Measurements from ENCODE around the gene SKAP1. TPM values are rescaled to one million over a fixed set of nuclear protein-coding genes. Genes with fewer than 3 reads are reported as not detected.

The SKAP1 gene
- total and polyA plus RNA-seq, 2 of the 13 experiments (the other 11 are each of a cell fraction or from before 2014, with no cell fraction given) = 0.21 TPM; not detected in 1

DNA sequence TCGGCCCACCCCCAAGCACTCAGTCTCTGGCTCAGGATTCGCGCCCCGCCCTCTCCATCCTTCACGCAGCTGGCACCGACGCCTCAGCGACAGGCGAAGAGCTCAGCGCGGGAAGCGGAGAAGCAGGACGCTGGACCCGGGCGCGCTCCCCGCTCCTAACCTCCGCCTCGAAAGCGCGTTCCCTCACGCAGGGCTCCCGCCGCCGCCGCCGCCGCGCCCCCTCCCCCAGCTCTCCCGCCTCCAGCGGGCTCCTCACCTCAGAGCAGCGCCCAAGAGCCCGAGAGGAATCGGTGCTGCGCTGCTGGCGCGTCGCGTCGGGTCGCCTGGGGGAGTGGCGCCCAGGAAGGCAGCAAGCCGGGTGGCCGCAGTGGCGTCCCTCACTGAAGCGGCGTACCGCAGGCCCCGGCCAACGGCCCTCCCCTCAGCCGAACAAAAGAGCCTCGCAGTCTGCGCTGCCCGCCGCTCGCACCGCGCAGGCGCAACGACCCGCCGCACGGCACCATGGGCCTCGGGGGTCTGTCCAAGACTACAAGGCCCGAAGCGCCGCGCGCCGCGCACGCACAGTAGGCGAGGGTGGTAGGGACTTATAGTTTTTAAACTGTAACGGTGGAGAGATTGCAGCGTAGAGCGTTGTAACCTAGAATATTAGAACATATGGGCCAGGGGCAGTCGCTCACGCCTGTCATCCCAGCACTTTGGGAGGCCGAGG is 328.8 kb downstream of the SKAP1 start, which contains the start of gene CBX1 (continued):
- TF ChIP-seq ZNF333 (CRISPR knock-in tag; IDR thresholded peaks at IDR 0.05; ENCODE audit: borderline replicate concordance) (no peak; the same call in 1 of the 2 replicates), MIER2 (CRISPR knock-in tag; IDR thresholded peaks at IDR 0.05) (peak; percentile 43), FOXO1 (CRISPR knock-in tag; IDR thresholded peaks at IDR 0.05) (no peak; the same call in 1 of the 2 replicates), PHF21A (CRISPR knock-in tag; IDR thresholded peaks at IDR 0.05) (peak; percentile 90), GPN1 (CRISPR knock-in tag; IDR thresholded peaks at IDR 0.05; ENCODE audit: borderline replicate concordance) (no peak; the same call in 1 of the 2 replicates), ZBTB38 (CRISPR knock-in tag; IDR thresholded peaks at IDR 0.05) (peak; percentile 87), ZNF772 (CRISPR knock-in tag; IDR thresholded peaks at IDR 0.05) (peak; percentile 98), SMARCC2 (IDR thresholded peaks at IDR 0.05) (no peak), ZNF484 (CRISPR knock-in tag; IDR thresholded peaks at IDR 0.05; ENCODE audit: borderline replicate concordance, low read depth) (0 out of 2 replicates have a peak, but pooled peaks have one; percentile 44), ARNT2 (CRISPR knock-in tag; IDR thresholded peaks at IDR 0.05; ENCODE audit: low read depth) (peak; percentile 89), ZNF232 (CRISPR knock-in tag; IDR thresholded peaks at IDR 0.05; ENCODE audit: borderline replicate concordance) (peak; percentile 32), NR2F6 (IDR thresholded peaks at IDR 0.05) (no peak), NR2F6 (CRISPR knock-in tag; IDR thresholded peaks at IDR 0.05) (0 out of 2 replicates have a peak, but pooled peaks have one; percentile 18), HDAC2 (CRISPR knock-in tag; IDR thresholded peaks at IDR 0.05) (peak; percentile 59; the same call in 1 of the 2 replicates), HOXA3 (CRISPR knock-in tag; IDR thresholded peaks at IDR 0.05) (peak; percentile 83), SP2 (CRISPR knock-in tag; IDR thresholded peaks at IDR 0.05) (0 out of 2 replicates have a peak, but pooled peaks have one; percentile 54), POGZ (CRISPR knock-in tag; IDR thresholded peaks at IDR 0.05) (peak; percentile 85), ZNF879 (CRISPR knock-in tag; IDR thresholded peaks at IDR 0.05) (no peak; the same call in 1 of the 2 replicates), AHR (CRISPR knock-in tag; IDR thresholded peaks at IDR 0.05) (peak; percentile 77), ZBTB42 (CRISPR knock-in tag; IDR thresholded peaks at IDR 0.05) (peak; percentile 95), SOX13 (IDR thresholded peaks at IDR 0.05) (no peak), SOX13 (CRISPR knock-in tag; conservative IDR thresholded peaks at IDR 0.05 in 1 of 2, IDR thresholded peaks at IDR 0.05 in 1 of 2) (peak in 1 of 2 experiments; percentile 49; a peak in 1 of 4 replicates), POLR2G (IDR thresholded peaks at IDR 0.05; ENCODE audit: low read depth, low read length) (peak; percentile 85), RFX3 (CRISPR knock-in tag; IDR thresholded peaks at IDR 0.05) (no peak)
- TF ChIP-seq, protein P1, sequence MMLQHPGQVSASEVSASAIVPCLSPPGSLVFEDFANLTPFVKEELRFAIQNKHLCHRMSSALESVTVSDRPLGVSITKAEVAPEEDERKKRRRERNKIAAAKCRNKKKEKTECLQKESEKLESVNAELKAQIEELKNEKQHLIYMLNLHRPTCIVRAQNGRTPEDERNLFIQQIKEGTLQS (CRISPR knock-in tag; IDR thresholded peaks at IDR 0.05) = peak; percentile 62
- TF ChIP-seq, protein P2, sequence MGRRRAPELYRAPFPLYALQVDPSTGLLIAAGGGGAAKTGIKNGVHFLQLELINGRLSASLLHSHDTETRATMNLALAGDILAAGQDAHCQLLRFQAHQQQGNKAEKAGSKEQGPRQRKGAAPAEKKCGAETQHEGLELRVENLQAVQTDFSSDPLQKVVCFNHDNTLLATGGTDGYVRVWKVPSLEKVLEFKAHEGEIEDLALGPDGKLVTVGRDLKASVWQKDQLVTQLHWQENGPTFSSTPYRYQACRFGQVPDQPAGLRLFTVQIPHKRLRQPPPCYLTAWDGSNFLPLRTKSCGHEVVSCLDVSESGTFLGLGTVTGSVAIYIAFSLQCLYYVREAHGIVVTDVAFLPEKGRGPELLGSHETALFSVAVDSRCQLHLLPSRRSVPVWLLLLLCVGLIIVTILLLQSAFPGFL (CRISPR knock-in tag; IDR thresholded peaks at IDR 0.05) = 0 out of 2 replicates have a peak, but pooled peaks have one; percentile 76
- TF ChIP-seq, protein P3, sequence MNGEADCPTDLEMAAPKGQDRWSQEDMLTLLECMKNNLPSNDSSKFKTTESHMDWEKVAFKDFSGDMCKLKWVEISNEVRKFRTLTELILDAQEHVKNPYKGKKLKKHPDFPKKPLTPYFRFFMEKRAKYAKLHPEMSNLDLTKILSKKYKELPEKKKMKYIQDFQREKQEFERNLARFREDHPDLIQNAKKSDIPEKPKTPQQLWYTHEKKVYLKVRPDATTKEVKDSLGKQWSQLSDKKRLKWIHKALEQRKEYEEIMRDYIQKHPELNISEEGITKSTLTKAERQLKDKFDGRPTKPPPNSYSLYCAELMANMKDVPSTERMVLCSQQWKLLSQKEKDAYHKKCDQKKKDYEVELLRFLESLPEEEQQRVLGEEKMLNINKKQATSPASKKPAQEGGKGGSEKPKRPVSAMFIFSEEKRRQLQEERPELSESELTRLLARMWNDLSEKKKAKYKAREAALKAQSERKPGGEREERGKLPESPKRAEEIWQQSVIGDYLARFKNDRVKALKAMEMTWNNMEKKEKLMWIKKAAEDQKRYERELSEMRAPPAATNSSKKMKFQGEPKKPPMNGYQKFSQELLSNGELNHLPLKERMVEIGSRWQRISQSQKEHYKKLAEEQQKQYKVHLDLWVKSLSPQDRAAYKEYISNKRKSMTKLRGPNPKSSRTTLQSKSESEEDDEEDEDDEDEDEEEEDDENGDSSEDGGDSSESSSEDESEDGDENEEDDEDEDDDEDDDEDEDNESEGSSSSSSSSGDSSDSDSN (CRISPR knock-in tag; IDR thresholded peaks at IDR 0.05) = peak; percentile 90
- TF ChIP-seq, protein P4, sequence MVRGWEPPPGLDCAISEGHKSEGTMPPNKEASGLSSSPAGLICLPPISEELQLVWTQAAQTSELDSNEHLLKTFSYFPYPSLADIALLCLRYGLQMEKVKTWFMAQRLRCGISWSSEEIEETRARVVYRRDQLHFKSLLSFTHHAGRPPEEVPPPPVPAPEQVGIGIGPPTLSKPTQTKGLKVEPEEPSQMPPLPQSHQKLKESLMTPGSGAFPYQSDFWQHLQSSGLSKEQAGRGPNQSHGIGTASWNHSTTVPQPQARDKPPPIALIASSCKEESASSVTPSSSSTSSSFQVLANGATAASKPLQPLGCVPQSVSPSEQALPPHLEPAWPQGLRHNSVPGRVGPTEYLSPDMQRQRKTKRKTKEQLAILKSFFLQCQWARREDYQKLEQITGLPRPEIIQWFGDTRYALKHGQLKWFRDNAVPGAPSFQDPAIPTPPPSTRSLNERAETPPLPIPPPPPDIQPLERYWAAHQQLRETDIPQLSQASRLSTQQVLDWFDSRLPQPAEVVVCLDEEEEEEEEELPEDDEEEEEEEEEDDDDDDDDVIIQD (CRISPR knock-in tag; IDR thresholded peaks at IDR 0.05; ENCODE audit: low read depth) = 0 out of 2 replicates have a peak, but pooled peaks have one; percentile 56

Measured in HepG2 (cell line).